ENCODE measurements around the gene CHST15. TPM values are rescaled to one million over a fixed set of nuclear protein-coding genes. Genes with fewer than 3 reads are reported as not detected.
A peak's percentile ranks its signal among the peaks of the same experiment; 100 is the strongest.

CHST15 gene
- total RNA-seq, 1 experiment from 2014 or later, result 0.13 TPM

DNA sequence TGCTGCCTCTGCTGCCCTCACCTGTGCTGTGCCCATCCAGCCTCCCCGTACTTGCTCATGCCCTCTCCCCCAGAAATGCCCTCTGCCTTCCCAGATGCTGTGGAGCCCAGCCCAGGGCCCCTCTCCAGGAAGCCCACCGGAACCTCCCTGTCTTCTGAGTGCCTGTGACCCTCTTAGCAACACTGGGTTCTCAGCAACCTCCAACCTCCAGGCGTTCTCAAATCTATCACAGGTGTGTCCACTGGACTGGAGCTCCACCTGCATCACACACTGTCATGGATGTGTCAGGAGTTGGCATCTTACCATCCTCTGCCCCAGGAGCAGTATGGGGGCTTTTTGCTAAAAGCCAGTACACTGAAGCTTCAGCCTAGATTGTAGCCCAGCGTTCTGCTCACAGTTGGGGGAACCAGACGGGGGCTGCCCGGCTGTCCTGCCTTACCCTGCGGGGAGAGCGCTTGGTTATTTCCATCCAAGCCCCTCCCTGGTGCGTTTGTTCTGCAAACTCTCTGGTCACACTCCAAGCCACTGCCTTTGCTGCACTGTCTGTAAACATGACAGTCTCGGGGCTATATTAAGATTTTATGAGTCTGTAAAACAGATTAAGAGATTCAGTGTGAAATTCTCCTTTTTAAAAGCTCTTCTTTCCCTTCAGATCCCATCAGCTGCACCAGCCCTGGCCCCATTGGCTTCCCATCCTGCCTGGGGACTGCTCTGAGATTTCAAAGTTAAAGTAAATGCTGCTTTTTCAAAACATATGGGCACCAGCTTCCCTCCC is 130.5 kb downstream of the CHST15 start:
- Histone ChIP-seq H3K27ac (no peak overlapping the region), H3K27me3 (replicated peaks) (peaks cover 3% of the 10 kb centered on the region), H3K36me3 (no peaks in the 10 kb centered on the region), H3K9me3 (replicated peaks) (no peaks in the 10 kb centered on the region; the same call in 1 of the 2 replicates), H3K4me3 (no peak overlapping the region), H3K4me1 (replicated peaks) (no peaks in the 10 kb centered on the region)
- DNase-seq (ENCODE audit: low read depth in 1 of 2, low spot score in 2 of 2), result peak in 1 of 2 experiments; percentile 15

GRCh38 chr10:123958241-123958640 is 135.2 kb downstream of the CHST15 start:
- H3K4me1 ChIP-seq (replicated peaks), result no peaks in the 10 kb centered on the region
- DNase-seq (ENCODE audit: low read depth in 1 of 2, low spot score in 2 of 2), result peak in 1 of 2 experiments; percentile 8
- H3K4me3 ChIP-seq, result no peak overlapping the region
- H3K36me3 ChIP-seq, result no peaks in the 10 kb centered on the region
- no peaks in the 10 kb centered on the region for H3K27me3 ChIP-seq (replicated peaks)
- no peaks in the 10 kb centered on the region for H3K9me3 ChIP-seq (replicated peaks)
- no peak overlapping the region for H3K27ac ChIP-seq

Other genes with a start within 250 kb of the CHST15 start
- not detected in 2 replicates for gene CPXM2, start 201.8 kb downstream of the CHST15 start, total RNA-seq (2014; rRNA removed; shearing (Covaris generic))

Measured in SJSA1 (cell line).